Amniotic stem cell (primary cell): Measurements from ENCODE around the gene CARD18.

Experiments
- DNase-seq: peaks from one replicate; lab custom pipeline; 2025; lab: John Stamatoyannopoulos, UW

Gene CARD18

DNA sequence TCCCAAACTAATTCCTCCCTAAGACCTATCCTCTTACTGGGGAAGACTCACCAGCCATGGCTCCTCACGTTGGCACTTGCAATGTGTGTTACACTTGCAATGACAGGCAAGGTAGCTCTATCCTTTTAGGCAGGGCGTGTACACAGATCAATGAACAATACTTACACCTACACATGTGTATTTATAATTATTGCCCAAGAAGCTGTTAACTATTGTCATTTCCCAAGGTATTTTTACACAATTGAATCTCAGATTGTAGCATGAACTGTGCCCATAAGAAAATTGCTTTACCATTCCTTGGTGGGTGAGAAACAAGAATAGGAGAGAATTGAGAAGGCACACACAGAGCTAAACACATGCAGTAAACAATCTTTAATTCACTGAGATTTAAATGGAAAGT is at the start of gene CARD18:
CARD18 (minus strand) TSS at position 101 of the 400 bp plus-strand sequence; CDS start at position 58, 43 bp downstream.
- DNase-seq, result no peak

- DNase-seq, result no peak
Measured at GRCh38 chr11:105183987-105184386, 44.4 kb upstream of the CARD18 start.

GRCh38 chr11:105183426-105183825 is 43.9 kb upstream of the CARD18 start:
- no peak for DNase-seq

DNA sequence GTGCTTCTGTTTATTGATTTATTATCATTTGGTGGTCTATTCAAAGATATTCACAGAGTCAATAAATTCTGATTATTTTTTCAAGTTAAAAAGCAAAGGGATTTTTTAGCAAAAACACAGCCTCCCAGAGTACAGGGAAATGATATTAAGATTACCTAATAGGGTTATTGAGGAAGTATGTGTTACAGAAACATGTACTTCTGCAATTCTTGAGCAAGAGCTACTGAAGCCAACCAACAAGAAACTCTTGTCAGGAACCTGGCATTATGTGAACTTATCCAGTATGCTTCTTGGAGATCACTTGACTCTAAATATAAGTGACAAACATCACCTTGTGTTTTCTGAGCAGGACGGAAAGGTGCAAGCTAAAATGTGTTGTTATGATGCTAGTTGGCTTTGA is 42.0 kb upstream of the CARD18 start:
- no peak for DNase-seq

DNA sequence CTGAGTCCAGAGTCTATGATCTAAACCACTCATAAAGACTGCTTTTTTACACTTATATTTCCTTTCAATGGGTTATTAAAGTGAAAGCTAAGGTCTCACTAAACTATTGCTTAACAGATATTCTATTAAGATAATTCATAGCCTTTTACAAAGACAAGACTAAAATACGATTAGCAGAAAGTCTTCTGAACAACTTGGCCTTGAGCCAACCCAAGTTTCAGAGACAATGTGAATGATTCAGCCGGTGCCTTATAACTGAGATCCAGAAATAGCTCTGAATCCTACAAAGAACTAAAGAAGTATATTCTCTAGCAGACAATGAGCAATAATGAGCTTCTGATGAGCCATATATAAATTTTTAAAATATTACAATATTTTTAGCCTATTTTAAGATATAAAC is 41.5 kb upstream of the CARD18 start:
- peak; percentile 7 for DNase-seq

- no peak for DNase-seq
Measured at GRCh38 chr11:105179542-105180278, 40.1 kb upstream of the CARD18 start.

DNA sequence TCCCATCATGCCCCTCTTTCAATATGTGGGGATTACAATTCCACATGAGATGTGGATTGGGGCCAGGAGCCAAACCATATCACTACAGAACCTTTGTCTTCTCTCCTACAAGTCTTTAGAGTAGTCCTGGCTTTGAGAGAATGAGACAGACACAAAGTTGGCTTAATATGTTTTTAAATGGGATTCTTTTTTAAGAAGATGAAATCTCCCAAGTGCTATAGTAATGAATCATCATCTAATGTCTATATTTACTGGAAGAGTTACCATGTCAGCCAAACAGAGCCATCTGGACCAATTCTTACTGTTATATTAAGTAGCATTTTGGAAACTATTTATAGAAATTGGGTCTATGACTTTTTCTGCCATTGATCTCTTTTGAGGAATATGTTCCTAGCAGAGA is 38.1 kb upstream of the CARD18 start:
- peak; percentile 63 for DNase-seq

GRCh38 chr11:105168457-105168856 is 28.9 kb upstream of the CARD18 start:
- DNase-seq, result no peak

DNA sequence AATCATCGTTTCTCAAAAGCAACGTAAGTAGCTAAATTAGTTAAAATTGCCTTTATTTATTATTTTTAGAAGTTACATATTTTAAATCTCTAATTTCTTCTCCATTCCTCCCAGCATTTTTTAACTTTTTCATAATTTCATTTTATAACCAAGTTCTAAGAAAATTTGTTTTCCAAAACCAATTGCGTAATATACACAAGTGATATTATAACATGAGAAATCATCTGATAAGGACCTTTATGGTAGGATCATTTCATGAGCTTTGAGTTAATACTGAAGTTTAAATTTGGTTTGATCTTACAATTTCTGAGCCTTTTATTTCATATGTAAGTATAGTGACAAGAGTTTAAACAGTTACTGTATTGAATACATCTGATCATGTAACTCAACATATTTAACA is 27.7 kb upstream of the CARD18 start:
- no peak for DNase-seq

DNA sequence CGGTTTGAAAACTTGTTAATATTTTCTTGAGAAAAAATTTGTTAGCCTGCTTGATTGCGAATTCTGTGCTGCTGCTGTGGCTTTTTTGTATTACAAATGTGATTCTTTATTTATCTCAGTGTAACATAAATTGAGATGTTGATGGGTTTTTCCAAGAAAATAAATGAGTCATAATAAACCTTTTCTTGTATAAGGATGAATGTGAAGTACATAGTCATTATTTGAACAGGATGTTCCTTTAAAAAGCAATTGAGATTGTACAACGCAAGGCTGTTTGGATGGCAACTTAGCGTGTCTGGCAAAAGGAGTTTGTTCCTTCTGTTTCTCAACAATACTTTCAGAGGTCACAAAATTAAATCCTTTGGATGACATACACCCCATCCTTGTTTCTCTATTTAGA is 24.6 kb upstream of the CARD18 start:
- DNase-seq, result no peak

GRCh38 chr11:105162506-105162905 is 22.9 kb upstream of the CARD18 start:
- DNase-seq, result no peak

GRCh38 chr11:105158436-105158835 is 18.9 kb upstream of the CARD18 start:
- DNase-seq, result no peak

- no peak for DNase-seq
Measured at GRCh38 chr11:105156720-105157119, 17.2 kb upstream of the CARD18 start.

DNA sequence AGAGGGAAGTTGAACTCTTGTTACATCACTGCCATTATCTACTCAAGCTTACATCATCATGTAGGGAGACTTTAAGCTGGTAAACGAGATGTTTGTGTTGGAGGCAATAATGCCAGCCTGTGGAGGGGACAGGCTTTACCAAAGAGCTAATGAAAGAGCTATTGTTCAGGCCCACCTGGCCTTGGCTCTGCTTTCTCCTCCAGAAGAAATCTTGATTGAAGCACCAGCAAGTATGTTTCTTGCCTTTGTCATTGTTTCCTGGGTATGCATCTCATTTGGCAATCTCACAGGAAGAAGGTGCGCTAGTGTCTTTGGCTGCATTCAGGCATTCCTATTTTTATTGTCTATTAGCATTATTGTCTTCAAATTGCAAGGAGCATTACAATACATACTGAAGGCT is 16.7 kb upstream of the CARD18 start:
- no peak for DNase-seq

DNA sequence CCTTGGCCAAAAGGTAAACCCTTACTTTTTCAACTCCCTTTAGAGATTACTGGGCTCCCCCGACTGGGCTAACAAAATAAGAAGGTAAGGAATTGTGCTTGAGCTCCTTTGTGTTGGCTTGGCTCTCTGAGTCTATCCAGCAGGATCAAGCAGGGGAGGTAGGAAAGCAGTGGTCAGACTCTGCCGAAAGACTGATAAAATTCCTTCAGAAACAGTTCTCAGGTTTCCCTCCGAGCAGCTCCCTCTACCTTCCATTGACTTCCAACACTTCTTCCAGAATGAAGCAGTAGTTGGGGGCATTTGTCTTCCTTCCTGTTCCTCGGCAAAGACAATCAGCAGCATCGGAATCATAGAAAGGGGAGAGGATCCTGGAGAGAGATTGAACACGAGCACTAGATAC is 16.1 kb upstream of the CARD18 start:
- no peak for DNase-seq

- no peak for DNase-seq
Measured at GRCh38 chr11:105153392-105153791, 13.8 kb upstream of the CARD18 start.

- DNase-seq, result no peak
Measured at GRCh38 chr11:105152560-105152959, 13.0 kb upstream of the CARD18 start.

DNA sequence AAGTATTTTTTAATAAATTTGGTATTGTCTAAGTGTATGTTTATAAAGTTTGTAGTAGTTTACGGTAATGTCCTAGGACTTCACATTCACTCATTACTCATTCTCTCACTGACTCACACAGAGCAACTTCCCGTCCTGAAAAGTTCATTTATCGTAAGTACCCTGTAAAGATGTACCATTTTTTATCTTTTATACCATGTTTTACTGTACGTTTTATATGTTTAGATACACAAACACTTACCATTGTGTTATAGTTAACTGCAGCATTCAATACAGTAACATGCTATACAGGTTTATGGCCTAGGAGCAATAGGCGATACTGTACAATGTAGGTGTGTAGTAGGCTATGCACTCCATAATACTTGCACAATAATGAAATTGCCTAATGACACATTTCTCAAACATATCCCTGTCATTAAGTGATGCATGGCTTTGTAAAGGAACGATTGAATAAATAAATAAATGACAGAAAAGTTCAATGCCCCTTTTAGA is 12.5 kb upstream of the CARD18 start:
- DNase-seq, result no peak

GRCh38 chr11:105149477-105149876 is 9.9 kb upstream of the CARD18 start:
- no peak for DNase-seq

GRCh38 chr11:105148241-105148640 is 8.7 kb upstream of the CARD18 start:
- no peak for DNase-seq

DNA sequence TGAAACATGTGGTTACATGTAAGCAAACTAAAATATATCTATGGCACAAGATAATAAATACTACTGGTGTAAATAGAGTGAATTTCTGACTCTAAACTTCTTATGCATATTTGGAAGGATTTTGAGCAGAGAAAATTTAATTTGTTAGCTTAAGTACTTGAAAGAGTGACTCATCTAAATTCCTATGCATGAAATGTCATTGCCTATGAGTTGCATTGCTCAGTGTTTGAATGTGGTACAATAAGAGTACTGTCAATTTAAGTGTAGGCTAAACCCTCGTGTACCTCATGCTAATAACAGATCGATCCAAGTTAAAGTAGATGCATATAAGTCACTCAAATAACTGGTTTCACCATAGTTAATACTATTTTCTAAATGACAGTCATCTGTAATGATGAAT is 5.3 kb upstream of the CARD18 start:
- peak; percentile 50 for DNase-seq

- no peak for DNase-seq
Measured at GRCh38 chr11:105142167-105142566, 2.6 kb upstream of the CARD18 start.

DNA sequence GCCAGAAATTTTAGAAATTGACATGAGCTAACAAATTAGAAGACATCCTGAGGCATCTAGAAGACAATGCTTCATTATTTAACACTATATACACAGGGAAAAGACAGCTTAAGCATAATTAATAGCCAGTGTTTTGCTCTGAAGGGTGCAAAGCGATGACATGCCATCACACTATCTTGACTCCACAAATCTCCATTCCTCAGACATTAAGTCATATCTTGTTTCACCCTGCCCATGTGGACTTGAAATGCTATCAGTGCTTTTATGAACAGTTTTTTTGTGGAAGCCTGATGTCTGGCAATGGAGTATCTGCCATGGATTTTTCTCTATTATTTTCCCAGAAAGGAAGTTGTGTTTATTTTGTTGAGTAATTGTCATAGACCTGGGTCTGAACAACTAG is 2.3 kb downstream of the CARD18 start:
- no peak for DNase-seq

GRCh38 chr11:105135883-105136282 is 3.7 kb downstream of the CARD18 start:
- no peak for DNase-seq
